Glomerular visceral epithelial cell (primary cell): ENCODE measurements around the gene SDK1.

Experiments used
- DNase-seq: peaks from one replicate; pipeline ENCODE4 v3.0.0-alpha.2; 2016; ENCODE audit errors: extremely low spot score

SDK1 gene, protein sequence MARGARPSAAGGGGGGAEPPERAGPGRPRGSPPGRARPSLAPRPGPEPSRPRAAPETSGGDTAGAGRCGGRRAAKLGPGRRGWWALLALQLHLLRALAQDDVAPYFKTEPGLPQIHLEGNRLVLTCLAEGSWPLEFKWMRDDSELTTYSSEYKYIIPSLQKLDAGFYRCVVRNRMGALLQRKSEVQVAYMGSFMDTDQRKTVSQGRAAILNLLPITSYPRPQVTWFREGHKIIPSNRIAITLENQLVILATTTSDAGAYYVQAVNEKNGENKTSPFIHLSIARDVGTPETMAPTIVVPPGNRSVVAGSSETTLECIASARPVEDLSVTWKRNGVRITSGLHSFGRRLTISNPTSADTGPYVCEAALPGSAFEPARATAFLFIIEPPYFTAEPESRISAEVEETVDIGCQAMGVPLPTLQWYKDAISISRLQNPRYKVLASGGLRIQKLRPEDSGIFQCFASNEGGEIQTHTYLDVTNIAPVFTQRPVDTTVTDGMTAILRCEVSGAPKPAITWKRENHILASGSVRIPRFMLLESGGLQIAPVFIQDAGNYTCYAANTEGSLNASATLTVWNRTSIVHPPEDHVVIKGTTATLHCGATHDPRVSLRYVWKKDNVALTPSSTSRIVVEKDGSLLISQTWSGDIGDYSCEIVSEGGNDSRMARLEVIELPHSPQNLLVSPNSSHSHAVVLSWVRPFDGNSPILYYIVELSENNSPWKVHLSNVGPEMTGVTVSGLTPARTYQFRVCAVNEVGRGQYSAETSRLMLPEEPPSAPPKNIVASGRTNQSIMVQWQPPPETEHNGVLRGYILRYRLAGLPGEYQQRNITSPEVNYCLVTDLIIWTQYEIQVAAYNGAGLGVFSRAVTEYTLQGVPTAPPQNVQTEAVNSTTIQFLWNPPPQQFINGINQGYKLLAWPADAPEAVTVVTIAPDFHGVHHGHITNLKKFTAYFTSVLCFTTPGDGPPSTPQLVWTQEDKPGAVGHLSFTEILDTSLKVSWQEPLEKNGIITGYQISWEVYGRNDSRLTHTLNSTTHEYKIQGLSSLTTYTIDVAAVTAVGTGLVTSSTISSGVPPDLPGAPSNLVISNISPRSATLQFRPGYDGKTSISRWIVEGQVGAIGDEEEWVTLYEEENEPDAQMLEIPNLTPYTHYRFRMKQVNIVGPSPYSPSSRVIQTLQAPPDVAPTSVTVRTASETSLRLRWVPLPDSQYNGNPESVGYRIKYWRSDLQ (N-terminal part only)

DNA sequence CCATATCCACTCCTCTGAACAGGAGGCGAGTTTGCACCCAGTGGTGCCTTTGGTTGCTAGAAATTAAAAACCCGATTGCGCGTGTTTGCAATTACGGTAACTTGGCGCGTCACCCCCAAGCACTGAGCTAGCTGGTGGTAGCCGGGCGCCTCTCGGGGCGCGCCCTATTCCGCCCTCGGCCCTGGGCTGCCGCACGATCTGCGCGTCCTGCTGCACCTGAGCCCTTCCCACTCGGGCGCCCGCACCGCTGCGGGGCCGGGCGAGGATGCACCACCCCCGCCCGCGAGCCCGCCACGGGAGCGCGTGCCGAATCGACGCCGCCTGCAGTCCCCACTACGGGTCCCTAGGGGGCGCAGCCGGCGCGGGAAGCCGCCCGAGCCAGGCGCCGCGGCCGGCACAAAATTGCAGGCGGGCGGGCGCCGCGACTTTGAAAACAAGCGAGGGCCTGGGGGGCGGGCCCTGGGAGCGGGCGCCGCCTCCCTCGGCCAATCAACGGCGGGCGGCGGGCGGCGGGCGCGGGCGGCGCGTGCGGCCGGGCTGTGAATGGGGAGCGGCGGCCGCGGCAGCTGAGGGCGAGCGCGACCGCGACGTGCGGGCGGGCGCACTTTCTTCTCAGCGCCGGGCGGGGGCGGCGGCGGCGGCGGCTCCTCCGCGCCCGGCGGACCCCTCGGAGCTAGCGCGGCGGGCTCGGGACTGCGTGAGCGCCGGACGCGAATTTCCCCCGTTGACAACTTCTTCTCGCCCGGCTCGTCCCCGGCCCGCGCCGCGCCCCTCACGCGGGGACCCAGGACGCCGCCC lies at the start of gene SDK1:
Gene SDK1 (plus strand): TSS at position 602 of the 798 bp plus-strand sequence. CDS start 335 bp downstream, outside the sequence.
- DNase-seq = peak; percentile 93

DNA sequence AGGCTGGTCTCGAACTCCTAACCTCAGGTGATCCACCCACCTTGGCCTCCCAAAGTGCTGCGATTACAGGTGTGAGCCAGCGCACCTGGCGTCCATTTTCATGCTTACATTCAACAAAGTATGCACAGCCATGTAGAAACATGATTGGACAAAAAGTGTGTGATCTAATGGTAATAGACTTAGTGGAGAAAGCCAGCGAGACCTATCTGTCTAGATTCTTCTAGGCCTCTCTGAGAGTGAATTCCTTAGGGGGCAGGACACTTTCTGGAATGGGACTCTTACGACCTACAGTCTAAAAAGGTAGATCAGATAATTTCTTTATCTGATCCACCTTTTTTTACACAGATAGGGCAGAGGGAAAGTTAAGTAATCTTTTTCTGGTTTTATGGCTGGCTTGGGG lies 46.3 kb upstream of the SDK1 start:
- DNase-seq = no peak

DNA sequence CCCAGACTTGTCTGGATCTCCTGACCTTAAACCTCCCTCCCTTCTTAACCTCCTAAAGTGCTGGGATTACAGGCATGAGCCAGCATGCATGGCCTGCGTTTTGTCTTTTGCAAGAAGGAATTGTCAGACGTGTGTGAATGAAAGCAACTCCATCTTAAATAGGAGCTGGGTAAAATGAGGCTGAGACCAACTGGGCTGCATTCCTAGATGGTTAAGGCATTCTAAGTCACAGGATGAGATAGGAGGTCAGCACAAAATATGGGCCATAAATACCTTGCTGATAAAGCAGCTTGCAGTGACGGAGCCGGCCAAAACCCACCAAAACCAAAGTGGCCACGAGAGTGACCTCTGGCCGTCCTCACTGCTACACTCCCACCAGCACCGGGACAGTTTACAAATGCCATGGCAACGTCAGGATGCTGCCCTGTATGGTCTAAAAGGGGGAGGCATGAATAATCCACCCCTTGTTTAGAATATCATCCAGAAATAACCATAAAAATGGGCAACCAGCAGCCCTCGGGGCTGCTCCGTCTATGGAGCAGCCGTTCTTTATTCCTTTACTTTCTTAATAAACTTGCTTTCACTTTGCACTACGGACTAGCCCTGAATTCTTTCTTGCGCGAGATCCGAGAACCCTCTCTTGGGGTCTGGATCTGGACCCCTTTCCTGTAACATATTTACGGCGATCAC lies 41.2 kb upstream of the SDK1 start:
- DNase-seq = no peak

DNA sequence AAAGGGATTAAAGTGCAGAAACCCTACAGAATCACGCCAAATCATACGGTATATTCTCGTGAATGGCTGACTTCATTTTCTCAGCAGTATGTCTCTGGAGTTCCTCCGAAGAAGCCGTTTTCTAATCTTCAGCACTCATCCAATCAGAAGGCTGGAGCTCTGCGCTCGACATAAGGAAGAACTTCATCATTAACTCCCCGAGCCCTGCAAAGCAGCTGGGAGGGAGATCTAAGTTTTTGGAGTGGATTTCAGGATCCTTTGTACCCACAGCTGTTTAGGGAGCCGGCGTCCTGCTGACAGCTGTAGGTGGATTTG lies 40.7 kb upstream of the SDK1 start:
- DNase-seq = no peak

DNA sequence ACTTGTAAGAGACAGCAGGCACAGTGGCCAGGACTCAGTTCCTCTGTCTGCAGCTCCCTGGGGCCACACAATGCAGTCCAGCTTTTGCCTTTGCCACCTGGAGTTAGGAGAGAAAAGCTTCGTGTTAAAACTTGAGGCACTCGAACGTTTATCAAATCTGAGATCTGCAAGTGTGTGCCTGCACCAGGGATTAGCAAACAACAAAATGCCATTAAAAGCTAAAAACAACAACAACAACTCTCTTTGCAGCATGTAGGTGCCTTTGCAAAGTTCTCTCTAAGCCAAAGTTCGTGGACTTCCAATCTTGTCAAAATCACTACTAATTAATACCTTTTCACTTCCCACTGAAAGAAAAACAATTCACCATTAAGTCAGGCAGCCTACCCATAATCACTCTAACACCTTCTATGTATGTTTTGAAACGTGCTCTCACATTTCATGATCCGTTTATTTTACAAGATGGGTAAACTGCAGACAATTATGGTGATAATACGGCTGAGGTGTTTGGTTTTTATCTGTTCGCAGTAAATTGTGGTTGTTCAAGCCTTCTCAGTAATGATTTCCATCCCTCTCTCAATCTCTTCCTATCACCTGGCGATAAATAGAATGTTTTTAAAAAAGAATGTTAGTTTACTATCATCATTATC lies 36.2 kb upstream of the SDK1 start:
- DNase-seq = no peak

DNA sequence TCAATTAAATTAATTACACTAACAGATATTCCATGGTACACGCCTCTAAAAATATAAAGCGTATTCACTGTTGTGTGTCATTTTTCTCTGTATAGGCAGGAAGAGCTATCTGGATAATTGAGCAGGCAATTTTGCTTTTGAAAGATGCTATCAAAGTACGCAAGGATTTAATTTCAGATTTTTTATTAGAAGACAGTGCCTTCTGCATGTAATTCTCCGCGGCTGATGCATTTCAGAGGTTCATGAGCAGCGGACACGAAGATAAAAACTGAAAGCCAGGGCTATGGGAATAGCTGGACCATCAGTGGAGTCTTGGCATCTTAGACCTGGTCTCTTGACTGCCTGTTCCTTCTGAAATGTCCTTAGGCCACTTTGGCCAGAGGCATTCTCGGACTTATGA lies 35.7 kb upstream of the SDK1 start:
- no peak for DNase-seq

DNA sequence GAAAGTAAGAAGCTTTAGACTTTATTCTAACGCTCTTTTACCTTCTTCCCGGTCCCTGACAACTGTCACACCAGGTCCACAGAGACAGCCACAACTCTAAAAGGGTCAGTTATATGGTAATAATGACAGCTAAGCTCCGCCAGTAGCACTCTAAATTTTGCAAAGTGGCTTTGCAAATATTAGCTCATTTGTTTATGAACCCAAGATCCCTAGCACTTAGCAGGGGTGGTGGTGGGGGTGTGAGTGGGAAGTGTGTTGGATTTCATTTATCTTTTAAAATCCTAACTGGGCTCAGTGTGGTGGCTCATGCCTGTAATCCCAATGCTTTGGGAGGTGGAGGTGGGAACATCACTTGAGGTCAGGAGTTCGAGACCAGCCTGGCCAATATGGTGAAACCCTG lies 34.8 kb upstream of the SDK1 start:
- DNase-seq = no peak

DNA sequence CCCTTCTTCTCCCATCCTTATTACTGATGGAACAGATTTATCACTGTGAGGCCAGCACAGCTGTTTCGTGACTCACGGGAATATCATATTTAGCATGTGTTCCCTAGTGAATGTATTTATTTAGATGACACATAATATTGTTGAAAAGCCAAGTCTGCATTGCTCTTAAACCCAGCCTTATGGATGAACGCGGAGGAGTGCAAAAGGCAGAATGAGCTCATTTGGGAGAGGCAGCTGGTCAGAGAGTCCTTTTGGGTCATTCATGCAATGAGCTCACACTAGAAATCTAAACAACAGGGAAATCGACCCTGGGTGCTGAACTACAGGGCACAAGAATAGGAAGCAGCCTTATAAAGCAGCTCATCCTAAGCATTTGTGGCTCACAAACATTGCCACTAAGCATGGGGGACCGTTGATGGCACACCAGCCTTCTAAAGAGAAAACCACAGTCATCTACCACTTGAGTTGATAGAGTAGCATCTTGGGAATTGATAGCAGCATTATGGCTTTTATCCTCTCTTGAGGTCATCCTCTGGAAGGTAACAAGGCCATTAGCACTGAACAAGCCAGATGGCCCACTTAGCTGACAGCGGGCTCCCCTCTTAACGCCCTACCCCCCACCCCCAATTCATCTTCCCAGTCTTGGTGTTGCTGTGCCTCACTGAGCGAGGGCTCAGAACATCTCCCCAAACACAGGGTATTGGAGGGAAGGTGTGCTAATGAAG lies 32.9 kb upstream of the SDK1 start:
- DNase-seq = peak; percentile 79

DNA sequence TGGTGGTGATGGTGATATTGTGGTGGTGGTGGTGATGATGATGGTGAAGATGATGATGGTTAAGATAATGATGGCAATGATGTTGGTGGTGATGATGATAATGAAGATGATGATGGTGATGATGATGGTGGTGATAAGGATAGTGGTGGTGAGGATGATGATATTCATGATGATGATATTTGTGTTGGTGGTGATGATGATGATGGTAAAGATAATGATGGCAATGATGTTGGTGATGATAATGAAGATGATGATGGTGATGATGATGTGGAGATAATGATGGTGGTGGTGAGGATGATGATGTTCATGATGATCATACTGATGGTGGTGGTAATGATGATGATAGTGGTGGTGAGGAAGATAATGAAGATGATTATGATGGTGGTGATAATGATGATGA lies 30.7 kb upstream of the SDK1 start:
- no peak for DNase-seq

DNA sequence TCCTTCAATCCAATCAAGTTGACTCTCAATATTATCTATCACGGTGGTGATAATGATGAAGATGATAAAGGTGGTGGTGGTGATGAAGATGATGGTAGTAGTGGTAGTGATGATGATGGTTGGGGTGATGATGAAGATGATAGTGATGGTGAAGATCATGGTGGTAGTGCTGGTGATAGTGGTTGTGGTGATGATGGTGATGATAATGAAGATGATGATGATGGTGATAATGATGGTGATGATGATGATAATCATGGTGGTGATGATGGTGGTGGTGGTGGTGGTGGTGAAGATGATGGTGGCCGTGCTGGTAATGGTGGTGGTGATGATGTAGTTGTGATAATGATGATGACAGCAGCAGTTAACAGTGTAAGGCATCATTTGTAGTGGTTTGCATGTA lies 29.8 kb upstream of the SDK1 start:
- DNase-seq = no peak

DNA sequence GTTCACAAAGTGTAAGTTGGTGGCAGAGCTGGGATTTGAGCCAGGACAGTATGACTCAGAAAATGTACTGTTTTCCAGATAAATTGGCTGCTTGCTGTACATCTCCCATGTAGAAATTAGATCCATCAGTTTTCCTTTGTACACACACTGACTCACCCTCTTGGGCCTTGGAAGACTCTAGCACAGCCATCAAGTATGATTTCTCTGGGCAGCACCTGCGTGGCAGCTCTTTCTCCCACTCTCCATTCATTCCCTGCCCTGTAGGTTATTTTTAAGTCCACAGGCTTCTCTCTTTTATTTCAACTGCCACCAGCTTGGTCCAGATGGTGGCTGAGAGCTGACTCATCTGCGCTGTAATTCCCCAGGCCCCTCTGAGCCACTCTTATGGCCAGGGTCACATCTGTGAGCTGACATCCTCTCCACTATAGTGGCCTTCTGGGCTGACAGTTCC lies 28.3 kb upstream of the SDK1 start:
- peak; percentile 68 for DNase-seq

DNA sequence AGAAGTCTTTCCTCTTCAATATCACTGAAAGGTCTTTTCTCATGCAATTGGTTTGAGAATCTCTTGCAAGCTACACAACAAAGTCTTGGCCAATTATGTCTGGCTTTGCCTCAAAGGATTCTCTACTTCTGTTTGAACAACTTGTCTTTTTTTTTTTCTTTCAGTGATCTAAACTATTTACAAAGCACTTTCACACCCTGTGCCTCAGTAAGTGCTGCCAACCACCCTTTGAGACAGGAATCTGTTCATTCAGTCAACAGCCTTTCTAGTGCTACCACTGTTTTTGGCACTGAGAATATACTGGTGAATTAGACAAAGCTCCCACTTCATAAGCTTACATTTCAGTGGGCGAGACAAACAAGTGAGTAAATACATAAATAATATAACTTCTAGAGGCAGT lies 26.9 kb upstream of the SDK1 start:
- no peak for DNase-seq

DNA sequence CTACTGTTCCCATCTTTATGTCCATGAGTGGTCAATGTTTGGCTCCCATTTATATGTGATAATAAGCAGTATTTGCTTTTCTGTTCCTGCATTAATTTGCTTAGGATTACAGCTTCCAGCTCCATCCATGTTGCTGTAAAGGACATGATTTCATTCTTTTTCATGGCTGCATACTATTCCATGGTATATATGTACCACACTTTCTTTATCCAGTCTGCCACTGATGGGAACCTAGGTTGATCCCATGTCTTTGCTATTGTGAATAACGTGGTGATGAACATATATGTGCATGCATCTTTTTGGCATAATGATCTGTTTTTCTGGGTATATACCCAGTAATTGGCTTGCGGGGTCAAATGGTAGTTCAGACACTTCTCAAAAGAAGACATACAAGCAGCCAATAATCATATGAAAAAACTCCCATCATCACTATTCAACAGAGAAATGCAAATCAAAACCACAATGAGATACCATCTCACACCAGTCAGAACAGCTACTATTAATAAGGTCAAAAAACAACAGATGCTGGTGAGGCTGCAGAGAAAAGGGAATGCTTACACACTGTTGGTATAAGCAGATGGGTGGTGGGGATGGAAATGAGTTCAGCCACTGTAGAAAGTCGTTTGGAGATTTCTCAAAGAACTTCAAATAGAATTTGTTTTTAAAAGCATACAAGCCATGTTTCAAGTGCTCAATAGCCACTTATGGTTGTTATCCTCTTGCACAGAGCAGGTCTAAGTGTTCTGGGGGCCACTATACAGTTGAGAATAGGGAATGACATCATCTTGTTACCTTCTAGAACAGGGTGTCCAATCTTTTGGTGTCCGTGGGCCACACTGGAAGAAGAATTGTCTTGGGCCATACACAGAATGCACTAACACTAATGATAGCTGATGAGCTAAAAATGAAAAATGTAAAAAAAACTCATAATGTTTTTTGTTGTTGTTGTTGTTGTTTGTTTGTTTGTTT lies 23.2 kb upstream of the SDK1 start:
- DNase-seq = no peak

DNA sequence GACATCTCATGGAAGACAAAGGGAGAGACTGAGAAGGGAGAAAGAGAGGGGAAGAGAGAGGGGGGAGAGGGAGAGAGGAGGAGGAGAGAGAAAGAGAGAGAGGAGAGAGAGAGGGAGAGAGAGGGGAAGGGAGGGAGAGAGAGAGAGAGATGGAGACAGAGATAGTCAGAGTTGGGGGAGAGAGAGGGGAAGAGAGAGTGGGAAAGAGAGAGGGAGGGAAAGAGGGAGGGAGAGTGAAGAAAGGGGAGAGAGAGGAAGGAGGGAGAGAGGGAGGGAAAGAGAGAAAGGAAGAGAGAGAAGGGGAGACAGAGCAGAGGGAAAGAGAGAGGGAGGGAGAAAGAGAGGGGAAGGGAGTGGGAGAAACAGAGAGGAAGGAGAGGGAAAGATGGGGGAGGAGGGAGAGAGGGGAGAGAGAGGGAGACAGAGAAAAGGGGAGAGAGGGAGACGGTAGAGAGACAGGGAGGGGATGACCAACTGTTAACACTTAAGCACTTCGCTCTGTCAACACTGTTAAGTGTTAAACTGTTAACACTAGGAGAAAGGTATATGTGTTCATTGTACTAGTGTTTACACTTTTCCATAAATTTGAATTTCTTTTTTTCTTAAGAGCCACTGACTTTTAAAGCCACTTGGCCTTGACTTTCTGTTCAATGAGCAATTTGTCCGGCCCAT lies 21.8 kb upstream of the SDK1 start:
- no peak for DNase-seq

DNA sequence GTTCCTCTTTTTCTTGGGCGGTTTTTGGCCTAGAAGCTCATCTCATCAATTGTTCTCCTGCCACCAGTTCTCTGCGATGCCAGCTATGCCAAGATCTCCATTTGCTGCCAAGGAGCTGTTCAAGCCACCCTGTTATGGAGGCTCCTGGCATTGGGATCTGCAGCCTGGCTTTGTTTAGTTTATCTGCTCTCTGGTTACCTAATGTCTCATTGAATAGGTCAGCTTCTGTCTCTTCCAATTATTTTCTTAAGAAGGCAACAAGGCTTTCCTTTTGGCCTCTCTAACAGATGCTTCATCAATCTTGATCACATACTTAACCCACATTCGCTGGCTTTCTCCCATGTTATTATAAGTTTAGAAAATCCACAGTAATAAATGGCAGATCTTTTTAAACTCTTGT lies 20.6 kb upstream of the SDK1 start:
- DNase-seq = no peak

DNA sequence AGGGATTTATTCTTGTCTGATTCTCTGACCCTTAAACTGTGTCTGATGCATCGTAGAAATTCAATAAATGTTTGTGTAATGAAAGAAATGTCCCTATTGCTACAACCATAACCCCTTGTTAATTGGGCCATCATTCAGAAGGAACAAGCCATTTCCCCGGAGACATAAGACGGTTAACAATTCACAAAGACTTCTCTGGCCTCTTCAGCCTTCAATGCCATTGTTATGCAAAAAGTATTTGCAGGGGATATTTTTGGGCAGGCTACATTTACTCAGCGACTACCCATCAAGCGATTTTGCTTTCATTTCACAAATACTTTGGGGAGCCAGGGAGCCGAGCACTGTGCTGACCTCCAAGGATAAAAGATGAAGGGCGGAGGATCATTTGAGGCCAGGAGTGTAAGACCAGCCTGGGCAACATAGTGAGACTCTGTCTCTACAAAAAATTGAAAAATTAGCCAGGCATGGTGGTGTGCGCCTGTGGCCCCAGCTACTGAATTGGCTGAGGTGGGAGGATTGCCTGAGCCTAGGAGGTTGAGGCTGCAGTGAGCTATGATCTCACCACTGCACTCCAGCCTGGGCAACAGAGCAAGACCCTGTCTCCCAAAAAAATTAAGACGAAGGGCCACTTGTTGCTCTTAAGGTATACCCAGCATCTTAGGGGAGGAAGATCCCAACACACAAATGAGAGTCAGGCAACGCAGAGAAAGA lies 20.0 kb upstream of the SDK1 start:
- no peak for DNase-seq

DNA sequence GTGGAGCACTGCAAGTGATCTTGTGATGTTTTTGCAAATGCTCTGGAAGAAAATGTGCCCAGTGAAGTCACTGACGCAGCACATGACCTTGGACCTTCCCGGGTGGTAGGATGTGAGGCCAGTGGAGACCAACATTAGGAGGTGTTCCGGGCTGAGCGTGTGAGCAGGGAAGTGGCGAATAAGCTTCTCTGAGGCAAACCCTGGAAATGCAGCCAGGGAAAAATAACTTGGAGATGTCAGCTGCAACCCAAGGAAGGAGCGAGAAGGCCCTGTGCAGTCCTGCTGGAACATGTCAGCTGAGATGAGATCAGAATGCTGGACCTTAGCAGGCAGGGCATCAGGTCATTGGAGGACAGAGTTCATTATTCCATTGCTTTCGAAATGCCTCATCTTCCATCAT lies 18.6 kb upstream of the SDK1 start:
- DNase-seq = no peak
